Cardiac fibroblast (primary cell): Measurements from ENCODE around the gene KRTAP5-3.
"Not testable (repeated sequence)": the region's sequence is repeated elsewhere in the genome, so short reads cannot be mapped to it uniquely, and the experiment has no call there.

Source experiments
- DNase-seq, 2 donors: peaks; one replicate each; pipeline versions ENCODE4 v3.0.0 to v3.0.0-alpha.2; 2010; ENCODE audit warnings: low read depth in 2 of 2
- H3K4me3 ChIP-seq, 2 donors: replicated peaks in 1 of 2; 1 replicate in 1 of 2; 2 replicates in 1 of 2; pipeline ENCODE4 v1.5.1; 2011; ENCODE audit warnings: low read depth in 2 of 2, low read length in 2 of 2, mild to moderate bottlenecking in 2 of 2, moderate library complexity in 1 of 2
- TF ChIP-seq, protein P1 (sequence below): IDR thresholded peaks from one replicate; pipeline ENCODE4 v1.5.1; 2011; ENCODE audit warnings: low read depth, mild to moderate bottlenecking, low read length, inconsistent platforms

KRTAP5-3 gene

DNA sequence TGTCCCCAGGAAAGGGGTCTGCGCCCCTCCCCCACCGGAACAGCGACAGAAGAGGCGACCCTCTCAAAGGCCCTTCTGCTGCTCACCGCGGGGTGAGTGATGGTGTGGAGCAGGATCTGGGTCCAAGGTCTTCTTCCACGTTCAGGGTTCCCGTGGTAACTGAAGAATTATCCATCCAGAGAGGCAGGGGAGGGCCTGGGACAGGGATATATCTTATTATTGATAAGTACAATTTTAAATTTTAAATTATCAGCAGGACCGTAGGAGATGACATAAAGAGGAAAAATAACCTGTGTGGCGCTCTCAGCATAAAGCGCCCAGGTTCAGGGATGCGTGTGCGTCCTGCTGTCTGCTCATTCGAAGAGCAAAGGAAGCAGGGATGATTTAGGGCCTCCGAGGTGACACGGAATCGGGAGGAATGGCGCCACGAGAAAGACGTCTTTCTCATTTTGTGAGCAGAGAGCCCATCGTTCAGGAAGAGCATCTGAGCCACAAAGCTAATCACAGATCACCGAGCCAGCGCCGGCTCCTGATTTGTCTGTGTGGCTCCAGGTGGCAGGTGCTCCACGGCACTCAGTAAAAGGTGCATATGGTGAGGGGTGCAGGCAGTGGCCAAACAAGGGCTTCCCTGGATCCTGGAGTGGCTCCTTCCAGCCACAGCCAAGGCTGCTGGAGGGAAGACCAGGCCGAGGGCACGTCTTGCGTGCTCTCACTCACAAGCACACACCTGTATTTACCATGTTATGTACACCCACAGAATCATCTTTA, 40.6 kb upstream of the KRTAP5-3 start:
- TF ChIP-seq, protein P1, sequence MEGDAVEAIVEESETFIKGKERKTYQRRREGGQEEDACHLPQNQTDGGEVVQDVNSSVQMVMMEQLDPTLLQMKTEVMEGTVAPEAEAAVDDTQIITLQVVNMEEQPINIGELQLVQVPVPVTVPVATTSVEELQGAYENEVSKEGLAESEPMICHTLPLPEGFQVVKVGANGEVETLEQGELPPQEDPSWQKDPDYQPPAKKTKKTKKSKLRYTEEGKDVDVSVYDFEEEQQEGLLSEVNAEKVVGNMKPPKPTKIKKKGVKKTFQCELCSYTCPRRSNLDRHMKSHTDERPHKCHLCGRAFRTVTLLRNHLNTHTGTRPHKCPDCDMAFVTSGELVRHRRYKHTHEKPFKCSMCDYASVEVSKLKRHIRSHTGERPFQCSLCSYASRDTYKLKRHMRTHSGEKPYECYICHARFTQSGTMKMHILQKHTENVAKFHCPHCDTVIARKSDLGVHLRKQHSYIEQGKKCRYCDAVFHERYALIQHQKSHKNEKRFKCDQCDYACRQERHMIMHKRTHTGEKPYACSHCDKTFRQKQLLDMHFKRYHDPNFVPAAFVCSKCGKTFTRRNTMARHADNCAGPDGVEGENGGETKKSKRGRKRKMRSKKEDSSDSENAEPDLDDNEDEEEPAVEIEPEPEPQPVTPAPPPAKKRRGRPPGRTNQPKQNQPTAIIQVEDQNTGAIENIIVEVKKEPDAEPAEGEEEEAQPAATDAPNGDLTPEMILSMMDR = no peak
- no peak for DNase-seq

DNA sequence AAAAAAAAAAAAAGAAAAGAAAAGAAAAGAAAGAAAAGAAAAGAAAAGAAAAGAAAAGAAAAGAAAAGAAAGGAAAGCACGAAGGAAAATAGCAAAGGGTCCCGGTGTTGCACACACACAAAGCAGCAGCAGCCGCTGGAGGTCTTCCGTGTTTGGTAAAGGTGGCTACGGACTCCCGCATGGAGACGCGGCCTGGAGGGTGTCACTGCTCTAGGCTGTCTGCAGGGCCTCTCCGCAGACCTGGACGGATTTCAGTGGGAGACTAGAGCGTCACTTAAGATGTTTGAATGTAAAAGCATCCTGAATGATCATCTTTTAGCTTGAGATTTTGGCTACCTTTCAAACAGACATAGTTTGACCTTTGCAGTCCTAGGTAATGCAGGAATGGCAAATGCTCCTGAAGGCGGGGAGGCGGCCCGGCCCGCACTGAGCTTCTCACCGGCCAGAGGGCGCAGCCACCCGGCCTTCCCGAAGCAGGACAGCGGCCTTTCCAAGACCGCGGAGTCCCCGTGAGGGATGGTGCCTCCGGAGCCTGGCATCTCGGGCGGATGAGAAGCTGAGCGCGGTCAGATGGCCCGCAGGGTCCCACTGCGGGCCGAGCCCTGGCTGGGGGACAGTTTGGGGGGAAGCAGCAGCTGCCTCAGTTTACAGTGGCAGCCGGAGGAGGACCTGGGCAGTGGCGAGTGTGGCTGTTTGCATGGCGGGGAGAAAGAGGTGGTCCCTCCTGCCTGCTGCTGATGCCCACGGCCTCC, 39.8 kb upstream of the KRTAP5-3 start:
- no peak overlapping the region for H3K4me3 ChIP-seq
- TF ChIP-seq, protein P1 = no peak
- no peak for DNase-seq

More for the DNA sequence above, 40.6 kb upstream of the KRTAP5-3 start:
- no peak overlapping the region for H3K4me3 ChIP-seq

DNA sequence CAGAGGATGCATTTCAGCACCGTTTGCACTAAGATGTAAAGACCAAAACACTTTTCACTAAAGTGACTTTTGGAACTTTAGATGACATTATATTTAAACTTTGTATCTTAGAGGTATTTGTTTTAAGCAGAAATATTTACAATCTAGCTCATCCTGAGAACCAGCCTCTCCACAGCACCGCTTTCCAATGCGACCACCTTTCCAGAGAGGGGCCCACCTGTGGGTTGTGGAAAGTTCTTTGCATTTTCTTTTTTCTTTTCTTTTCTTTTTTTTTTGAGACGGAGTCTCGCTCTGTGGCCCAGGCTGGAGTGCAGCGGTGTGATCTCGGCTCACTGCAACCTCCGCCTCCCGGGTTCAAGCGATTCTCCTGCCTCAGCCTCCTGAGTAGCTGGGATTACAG, 38.3 kb upstream of the KRTAP5-3 start:
- H3K4me3 ChIP-seq, DNase-seq: not testable (repeated sequence)

DNA sequence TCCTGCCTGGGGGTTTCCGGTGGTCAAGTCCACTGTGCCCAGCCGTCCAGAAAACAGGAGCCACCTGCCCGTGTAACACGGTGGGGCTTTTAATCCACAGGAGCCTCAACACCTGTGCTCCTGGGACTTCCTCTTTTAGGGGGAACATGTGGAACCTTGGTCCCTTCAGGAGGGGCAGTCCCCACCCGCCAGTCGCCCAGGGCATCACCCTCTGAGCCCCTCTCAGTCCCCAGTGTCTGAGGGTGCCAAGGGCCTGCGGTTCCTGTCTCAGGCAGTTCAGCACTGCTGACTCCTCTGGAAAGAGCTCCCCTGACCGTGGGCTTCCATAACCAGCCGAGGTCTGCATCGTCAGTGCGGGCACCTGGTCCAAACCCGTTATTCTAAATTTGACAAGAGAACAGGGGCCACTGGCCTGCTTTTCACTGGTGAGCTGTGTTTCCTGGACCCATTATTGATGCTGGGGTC, 37.1 kb upstream of the KRTAP5-3 start:
- TF ChIP-seq, protein P1 = no peak
- H3K4me3 ChIP-seq = no peak overlapping the region

DNA sequence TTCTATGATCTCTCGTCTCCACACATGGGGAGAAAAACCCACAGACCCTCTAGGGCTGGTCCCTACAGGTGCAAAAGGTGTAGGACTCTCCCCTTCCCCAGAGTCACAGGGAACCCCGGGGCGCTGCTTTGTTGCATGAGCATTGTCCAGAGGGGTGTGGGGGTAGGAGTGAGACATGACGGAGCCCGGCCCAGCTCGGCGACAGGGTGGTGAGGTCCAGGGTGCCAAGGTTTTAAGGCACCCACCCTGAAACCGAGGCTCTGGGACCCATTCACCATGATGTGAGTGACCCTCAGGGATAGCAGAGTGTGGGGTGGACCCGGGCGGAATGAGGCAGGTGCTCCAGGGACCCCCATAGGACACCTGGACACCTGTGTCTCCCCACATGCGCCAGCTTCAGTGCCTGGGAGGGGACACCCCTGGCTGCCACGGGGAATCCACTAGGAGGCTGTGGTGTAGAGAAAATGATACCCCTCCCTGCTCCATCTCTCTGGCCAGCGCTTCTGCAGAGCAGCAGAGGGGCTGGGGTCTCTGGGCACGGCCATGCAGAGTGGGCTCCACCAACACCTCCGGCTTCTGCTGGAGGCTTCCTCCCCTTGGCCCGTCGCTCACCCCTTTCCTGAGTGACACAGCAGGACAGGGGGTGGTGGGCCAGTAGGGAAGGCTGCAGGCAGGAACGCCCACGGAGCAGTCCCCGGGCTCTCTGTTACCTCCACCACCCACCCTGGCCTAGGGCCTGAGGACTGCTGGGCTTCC, 36.5 kb upstream of the KRTAP5-3 start:
- no peak for DNase-seq
- H3K4me3 ChIP-seq = no peak overlapping the region
- TF ChIP-seq, protein P1 = no peak

More for the DNA sequence above, 37.1 kb upstream of the KRTAP5-3 start:
- DNase-seq = no peak

DNA sequence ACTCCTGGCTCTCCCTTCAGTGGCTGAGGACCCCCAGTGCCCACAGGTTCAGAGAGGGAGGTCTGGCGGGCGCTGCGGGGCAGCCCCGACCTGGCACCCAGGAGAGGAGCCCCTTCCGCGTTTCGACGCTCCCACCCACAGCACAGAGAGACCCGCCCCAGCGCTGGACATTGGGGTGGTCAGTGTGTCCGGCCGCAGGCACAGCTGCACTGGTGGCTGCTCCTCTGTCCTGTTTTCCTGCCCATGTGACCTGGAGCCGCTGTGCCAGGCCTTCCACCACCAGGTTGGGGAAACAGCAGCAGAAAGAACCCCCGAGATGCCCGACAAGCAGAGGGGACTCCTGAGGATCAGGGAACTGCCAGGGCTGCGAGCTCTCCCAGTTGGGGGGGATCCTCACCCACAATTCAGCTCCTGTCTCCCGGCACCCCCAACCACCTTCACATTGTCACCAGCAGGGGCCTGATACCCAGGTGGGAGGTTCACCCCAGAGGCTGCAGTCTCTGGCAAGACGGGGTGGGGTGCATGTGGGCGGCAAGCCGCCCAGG, 35.0 kb upstream of the KRTAP5-3 start:
- TF ChIP-seq, protein P1 = no peak
- DNase-seq = no peak
- no peak overlapping the region for H3K4me3 ChIP-seq
